OCI-LY1 (cell line): ENCODE data around the gene MILR1.

Source experiments
- CTCF ChIP-seq: fragments of 200-600 bp; sonication (generic), shearing (Covaris generic); IDR thresholded peaks from 2 replicates; pipeline ENCODE4 v1.5.1; 2017; ENCODE audit warnings: mild to moderate bottlenecking, antibody characterized with exemption, low read length, moderate library complexity, mixed read lengths
- EZH2 ChIP-seq: fragments of 200-600 bp; sonication (generic), shearing (Covaris generic); IDR thresholded peaks from 2 replicates; pipeline ENCODE4 v1.8.0; 2017; ENCODE audit warnings: borderline replicate concordance, mixed run types, mild to moderate bottlenecking, antibody characterized with exemption, low read length, moderate library complexity, mixed read lengths

GRCh38 chr17:64494121-64494520 lies 45.2 kb downstream of the MILR1 start:
- TF ChIP-seq CTCF (no peak), EZH2 (no peak)
